HCT116 (cell line): ENCODE data around the gene ADAM10. TPM values are rescaled to one million over a fixed set of nuclear protein-coding genes. Genes with fewer than 3 reads are reported as not detected.

Experiments used
- ATAC-seq: fragments of 200-7000 bp; cut with Tn5 transposase; 2 replicates; pipeline ENCODE4 v1.9.1; 2020; ENCODE audit warnings: mild to moderate bottlenecking, moderate library complexity
- BruUV-seq: library from RNA; stranded (reverse); fragments of 400-500 nt; replicated peaks from 2 replicates; lab custom pipeline; 2021; lab: Mats Ljungman, UMichigan
- CTCF ChIA-PET: fragments of 300-600 bp; sonication (Branson Sonifier 250); formaldehyde crosslinking; loops from one replicate; lab custom pipeline; 2021; ENCODE audit warnings: antibody characterized with exemption; lab: Charles Lee
- POLR2A ChIA-PET: fragments of 300-600, 350-600 bp; sonication (Branson Sonifier 250); formaldehyde crosslinking; loops from one replicate; lab custom pipeline; 2021; ENCODE audit warnings: antibody characterized with exemption; lab: Charles Lee
- RAD21 ChIA-PET, 2 experiments: fragments of 300-600 bp; sonication (Branson Sonifier 250); formaldehyde crosslinking; loops; one replicate each; lab custom pipeline; 2023; ENCODE audit warnings: low total read pairs in 2 of 2; ENCODE audit not compliant: uncharacterized antibody in 2 of 2, unreplicated experiment in 2 of 2, low non-redundant PET in 1 of 2; lab: Charles Lee
- DNase-seq: peaks from one replicate; pipeline ENCODE4 v3.0.0-alpha.2; 2010; ENCODE audit warnings: low read depth, low spot score
- H2AFZ ChIP-seq: fragments of 200-600 bp; shearing (Covaris generic), sonication (generic); 2 replicates; pipeline ENCODE4 v1.6.1; 2017; ENCODE audit warnings: low read depth, mixed run types, mixed read lengths, antibody characterized with exemption, low read length; ENCODE audit not compliant: poor library complexity, severe bottlenecking
- H3K27ac ChIP-seq: 2 replicates; pipeline ENCODE4 v1.5.1; 2012; ENCODE audit warnings: low read depth, low read length
- H3K27me3 ChIP-seq: fragments of 200-600 bp; sonication (generic); 2 replicates; pipeline ENCODE4 v1.6.1; 2016; ENCODE audit warnings: mixed run types, low read length, mixed read lengths; ENCODE audit not compliant: insufficient read depth
- H3K36me3 ChIP-seq, 2 experiments: fragments of 200-500 bp in 1 of 2; fragments of 200-600 bp in 1 of 2; sonication (Bioruptor generic) in 1 of 2; sonication (generic) in 1 of 2; 2 replicates each; pipeline versions ENCODE4 v1.5.1 to v1.6.1; 2014 to 2016; ENCODE audit warnings: low read length in 2 of 2, inconsistent platforms in 1 of 2, mixed read lengths in 1 of 2, mixed run types in 1 of 2; ENCODE audit not compliant: insufficient read depth in 2 of 2, control insufficient read depth in 1 of 2
- H3K4me1 ChIP-seq, 2 experiments: fragments of 200-600 bp in 1 of 2; sonication (generic) in 1 of 2; 2 replicates each; pipeline versions ENCODE4 v1.5.1 to v1.6.1; 2012 to 2017; ENCODE audit warnings: low read length in 2 of 2, inconsistent platforms in 1 of 2, mild to moderate bottlenecking in 1 of 2, mixed read lengths in 1 of 2, mixed run types in 1 of 2, moderate library complexity in 1 of 2; ENCODE audit not compliant: insufficient read depth in 2 of 2, control insufficient read depth in 1 of 2
- H3K4me2 ChIP-seq: fragments of 200-600 bp; sonication (generic); 2 replicates; pipeline ENCODE4 v1.6.1; 2017; ENCODE audit warnings: mixed run types, low read length, mixed read lengths
- H3K4me3 ChIP-seq, 2 experiments: fragments of 200-600 bp in 1 of 2; sonication (generic) in 1 of 2; replicated peaks in 1 of 2; 2 replicates each; pipeline ENCODE4 v1.5.1; 2011 to 2016; ENCODE audit warnings: low read length in 2 of 2, control low read depth in 1 of 2, low read depth in 1 of 2, mild to moderate bottlenecking in 1 of 2, mixed read lengths in 1 of 2, mixed run types in 1 of 2
- H3K79me2 ChIP-seq: fragments of 200-600 bp; sonication (generic); 2 replicates; pipeline ENCODE4 v1.6.1; 2017; ENCODE audit warnings: mild to moderate bottlenecking, mixed run types, low read length, moderate library complexity, mixed read lengths; ENCODE audit not compliant: insufficient read depth
- H3K9ac ChIP-seq: fragments of 200-600 bp; sonication (generic); 2 replicates; pipeline ENCODE4 v1.6.1; 2016; ENCODE audit warnings: low read length, mixed read lengths
- H3K9me2 ChIP-seq: fragments of 200-600 bp; sonication (generic), shearing (Covaris generic); 2 replicates; pipeline ENCODE4 v1.6.1; 2017; ENCODE audit warnings: mixed run types, mild to moderate bottlenecking, moderate library complexity; ENCODE audit not compliant: insufficient read depth
- H3K9me3 ChIP-seq, 2 experiments: fragments of 200-500 bp in 1 of 2; fragments of 200-600 bp in 1 of 2; sonication (Bioruptor generic) in 1 of 2; sonication (generic) in 1 of 2; 2 replicates each; pipeline ENCODE4 v1.6.1; 2014 to 2017; ENCODE audit warnings: low read length in 2 of 2, mixed read lengths in 2 of 2, inconsistent platforms in 1 of 2, low read depth in 1 of 2, mild to moderate bottlenecking in 1 of 2, mixed run types in 1 of 2, moderate library complexity in 1 of 2; ENCODE audit not compliant: control insufficient read depth in 1 of 2, insufficient read depth in 1 of 2
- H4K20me1 ChIP-seq: fragments of 200-600 bp; sonication (generic), shearing (Covaris generic); 2 replicates; pipeline ENCODE4 v1.6.1; 2017; ENCODE audit warnings: mixed run types, mild to moderate bottlenecking, moderate library complexity; ENCODE audit not compliant: insufficient read depth
- ATF3 ChIP-seq: IDR thresholded peaks from 2 replicates; pipeline ENCODE4 v1.6.1; 2012
- CBX3 ChIP-seq: IDR thresholded peaks from 2 replicates; pipeline ENCODE4 v1.6.1; 2012; ENCODE audit warnings: low read depth
- CEBPB ChIP-seq: IDR thresholded peaks from 2 replicates; pipeline ENCODE4 v1.6.1; 2012; ENCODE audit warnings: low read depth
- ELF1 ChIP-seq: IDR thresholded peaks from 2 replicates; pipeline ENCODE4 v1.6.1; 2012; ENCODE audit warnings: low read depth, borderline replicate concordance
- EZH2phosphoT487 ChIP-seq: fragments of 200-600 bp; IDR thresholded peaks from 2 replicates; pipeline ENCODE4 v1.6.1; 2018; ENCODE audit warnings: antibody characterized with exemption, borderline replicate concordance
- FOSL1 ChIP-seq: IDR thresholded peaks from 2 replicates; pipeline ENCODE4 v1.6.1; 2012; ENCODE audit warnings: low read depth
- JUND ChIP-seq: IDR thresholded peaks from 2 replicates; pipeline ENCODE4 v1.6.1; 2012
- POLR2A ChIP-seq: IDR thresholded peaks from 2 replicates; pipeline ENCODE4 v1.7.0; 2011; ENCODE audit warnings: borderline replicate concordance; ENCODE audit not compliant: insufficient read depth, insufficient read length; ENCODE audit errors: extremely low read depth
- REST ChIP-seq: IDR thresholded peaks from 2 replicates; pipeline ENCODE4 v1.6.1; 2012; ENCODE audit warnings: low read depth
- SIN3A ChIP-seq: IDR thresholded peaks from 2 replicates; pipeline ENCODE4 v1.6.1; 2012; ENCODE audit warnings: low read depth
- SP1 ChIP-seq: IDR thresholded peaks from 2 replicates; pipeline ENCODE4 v1.6.1; 2012; ENCODE audit warnings: low read depth
- SRF ChIP-seq: IDR thresholded peaks from 2 replicates; pipeline ENCODE4 v1.6.1; 2012; ENCODE audit warnings: low read depth
- TCF7L2 ChIP-seq: IDR thresholded peaks from 2 replicates; pipeline ENCODE4 v1.7.0; 2011; ENCODE audit warnings: borderline replicate concordance, inconsistent platforms; ENCODE audit not compliant: insufficient read depth, insufficient read length; ENCODE audit errors: extremely low read depth
- YY1 ChIP-seq: IDR thresholded peaks from 2 replicates; pipeline ENCODE4 v1.6.1; 2011; ENCODE audit warnings: low read length, low read depth, moderate library complexity, mild to moderate bottlenecking; ENCODE audit not compliant: insufficient replicate concordance; ENCODE audit errors: extremely low read depth
- ZNF274 ChIP-seq: fragments of 200-500 bp; sonication (Bioruptor generic); IDR thresholded peaks from 2 replicates; pipeline ENCODE4 v1.6.1; 2014; ENCODE audit warnings: mild to moderate bottlenecking, low read depth, low read length, inconsistent platforms
- intact Hi-C: fragments of 100-400 bp; cut with micrococcal nuclease; formaldehyde crosslinking; loops from 2 replicates; pipeline ENCODE4 v1.10.0; 2022
- total RNA-seq: library from RNA; stranded (reverse); gene quantifications from one replicate; pipeline ENCODE4 v1.2.1, GENCODE V29; 2021; ENCODE audit not compliant: unreplicated experiment
- TF ChIP-seq, protein P1 (sequence below): IDR thresholded peaks from 2 replicates; pipeline ENCODE4 v1.6.1; 2011; ENCODE audit warnings: mild to moderate bottlenecking, low read length, moderate library complexity; ENCODE audit not compliant: insufficient replicate concordance; ENCODE audit errors: extremely low read depth
- TF ChIP-seq, protein P2 (sequence below), 3 experiments: fragments of 200-600 bp in 1 of 3; sonication (generic) in 1 of 3; IDR thresholded peaks in 2 of 3; conservative IDR thresholded peaks in 1 of 3; 2 replicates each; pipeline ENCODE4 v1.5.1; 2012 to 2017; ENCODE audit warnings: low read depth in 2 of 3, low read length in 2 of 3, antibody characterized with exemption in 1 of 3, borderline replicate concordance in 1 of 3, control low read depth in 1 of 3, mild to moderate bottlenecking in 1 of 3, mixed read lengths in 1 of 3, mixed run types in 1 of 3, moderate library complexity in 1 of 3; ENCODE audit not compliant: insufficient read depth in 1 of 3

The ADAM10 gene
- total RNA-seq, 1 experiment from 2014 or later: 158 TPM

GRCh38 chr15:58770857-58771620, 21.5 kb upstream of the ADAM10 start, which contains the start of gene MINDY2:
MINDY2 (plus strand) TSS chr15:58771302; CDS start chr15:58771396, 94 bp downstream.
- peak; percentile 97 for DNase-seq
- peak within 1 kb of the TSS; percentile 49 for H2AFZ ChIP-seq
- H3K27ac ChIP-seq: peak within 1 kb of the TSS; percentile 92
- ATAC-seq: peak; percentile 96
- no peaks in the 10 kb centered on the region for H3K9me2 ChIP-seq
- H3K9ac ChIP-seq: peak within 1 kb of the TSS; percentile 86
- CTCF ChIA-PET: interaction anchor here (0.6 to 1.7 kb wide), 10 partner anchors 9 to 543 kb away, joined by 3 to 10 read pairs (median 4); partner anchors contain the start of gene ADAM10
- intact Hi-C loops: loop anchor here (2.0 to 5.0 kb wide), 3 partner anchors 96 to 334 kb away; partner anchors contain the start of gene SLTM
- peak within 1 kb of the TSS; percentile 96 for H3K4me2 ChIP-seq
- H3K27me3 ChIP-seq: no peaks in the 10 kb centered on the region
- RAD21 ChIA-PET: interaction anchor here in 1 of 2 experiments (0.7 kb wide), 1 partner anchor 302 kb away, joined by 3 read pairs; no protein-coding TSS in a partner anchor
- peak within 1 kb of the TSS; percentile 84 to 94 for H3K4me3 ChIP-seq
- POLR2A ChIA-PET: interaction anchor here (0.6 to 2.1 kb wide), 12 partner anchors 10 to 501 kb away, joined by 3 to 16 read pairs (median 4); partner anchors contain the start of gene ADAM10
- no peaks in the 10 kb centered on the region for H4K20me1 ChIP-seq
- H3K36me3 ChIP-seq: no peaks in the 10 kb centered on the region
- H3K4me1 ChIP-seq: peaks cover 14 to 18% of the 10 kb centered on the region in 2 experiments
- no TSS peak for BruUV-seq
- H3K79me2 ChIP-seq: peaks cover 44% of the 10 kb centered on the region
- no peaks in the 10 kb centered on the region for H3K9me3 ChIP-seq
- TF ChIP-seq CBX3 (peak; percentile 79; the same call in 1 of the 2 replicates), REST (no peak), FOSL1 (no peak), ATF3 (no peak), YY1 (peak; percentile 91), ZNF274 (no peak), SRF (0 out of 2 replicates have a peak, but pooled peaks have one; percentile 50), SIN3A (peak; percentile 92), POLR2A (peak; percentile 80), TCF7L2 (peak; percentile 96), CEBPB (no peak), ELF1 (no peak; the same call in 1 of the 2 replicates), JUND (peak; percentile 45; the same call in 1 of the 2 replicates), SP1 (peak; percentile 73), EZH2phosphoT487 (no peak)
- TF ChIP-seq, protein P1, sequence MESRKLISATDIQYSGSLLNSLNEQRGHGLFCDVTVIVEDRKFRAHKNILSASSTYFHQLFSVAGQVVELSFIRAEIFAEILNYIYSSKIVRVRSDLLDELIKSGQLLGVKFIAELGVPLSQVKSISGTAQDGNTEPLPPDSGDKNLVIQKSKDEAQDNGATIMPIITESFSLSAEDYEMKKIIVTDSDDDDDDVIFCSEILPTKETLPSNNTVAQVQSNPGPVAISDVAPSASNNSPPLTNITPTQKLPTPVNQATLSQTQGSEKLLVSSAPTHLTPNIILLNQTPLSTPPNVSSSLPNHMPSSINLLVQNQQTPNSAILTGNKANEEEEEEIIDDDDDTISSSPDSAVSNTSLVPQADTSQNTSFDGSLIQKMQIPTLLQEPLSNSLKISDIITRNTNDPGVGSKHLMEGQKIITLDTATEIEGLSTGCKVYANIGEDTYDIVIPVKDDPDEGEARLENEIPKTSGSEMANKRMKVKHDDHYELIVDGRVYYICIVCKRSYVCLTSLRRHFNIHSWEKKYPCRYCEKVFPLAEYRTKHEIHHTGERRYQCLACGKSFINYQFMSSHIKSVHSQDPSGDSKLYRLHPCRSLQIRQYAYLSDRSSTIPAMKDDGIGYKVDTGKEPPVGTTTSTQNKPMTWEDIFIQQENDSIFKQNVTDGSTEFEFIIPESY: no peak
- TF ChIP-seq, protein P2, sequence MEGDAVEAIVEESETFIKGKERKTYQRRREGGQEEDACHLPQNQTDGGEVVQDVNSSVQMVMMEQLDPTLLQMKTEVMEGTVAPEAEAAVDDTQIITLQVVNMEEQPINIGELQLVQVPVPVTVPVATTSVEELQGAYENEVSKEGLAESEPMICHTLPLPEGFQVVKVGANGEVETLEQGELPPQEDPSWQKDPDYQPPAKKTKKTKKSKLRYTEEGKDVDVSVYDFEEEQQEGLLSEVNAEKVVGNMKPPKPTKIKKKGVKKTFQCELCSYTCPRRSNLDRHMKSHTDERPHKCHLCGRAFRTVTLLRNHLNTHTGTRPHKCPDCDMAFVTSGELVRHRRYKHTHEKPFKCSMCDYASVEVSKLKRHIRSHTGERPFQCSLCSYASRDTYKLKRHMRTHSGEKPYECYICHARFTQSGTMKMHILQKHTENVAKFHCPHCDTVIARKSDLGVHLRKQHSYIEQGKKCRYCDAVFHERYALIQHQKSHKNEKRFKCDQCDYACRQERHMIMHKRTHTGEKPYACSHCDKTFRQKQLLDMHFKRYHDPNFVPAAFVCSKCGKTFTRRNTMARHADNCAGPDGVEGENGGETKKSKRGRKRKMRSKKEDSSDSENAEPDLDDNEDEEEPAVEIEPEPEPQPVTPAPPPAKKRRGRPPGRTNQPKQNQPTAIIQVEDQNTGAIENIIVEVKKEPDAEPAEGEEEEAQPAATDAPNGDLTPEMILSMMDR (IDR thresholded peaks at IDR 0.05 in 2 of 3, conservative IDR thresholded peaks at IDR 0.05 in 1 of 3; ENCODE audit: borderline replicate concordance in 1 of 3, insufficient read depth in 1 of 3, low read depth in 2 of 3, low read length in 2 of 3): peak in 1 of 3 experiments; percentile 30; a peak in 3 of 6 replicates
